Measurements from ENCODE around the gene BMP10.

DNA sequence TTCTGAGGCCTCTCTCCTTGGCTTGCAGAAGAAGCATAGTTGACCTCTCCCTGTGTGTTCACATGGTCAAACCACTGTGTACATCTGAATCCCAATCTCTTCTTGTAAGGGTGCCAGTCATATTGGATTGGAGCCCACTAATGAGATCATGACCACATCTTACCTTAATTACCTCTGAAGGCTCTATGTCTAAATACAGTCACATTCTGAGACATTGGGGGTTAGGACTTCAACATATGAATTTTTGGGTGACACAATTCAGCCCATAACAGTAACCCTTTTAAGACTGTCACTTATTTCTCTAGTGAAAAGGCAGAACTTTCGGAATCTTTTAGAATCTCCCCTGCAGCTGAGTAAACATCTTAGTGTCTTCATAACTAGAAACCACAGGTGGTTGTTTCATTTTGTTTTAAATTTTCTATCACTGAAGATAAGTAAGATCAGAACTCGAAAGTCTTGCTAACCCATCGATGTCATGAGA, 33.3 kb downstream of the BMP10 start:
- TF ChIP-seq, protein P1, sequence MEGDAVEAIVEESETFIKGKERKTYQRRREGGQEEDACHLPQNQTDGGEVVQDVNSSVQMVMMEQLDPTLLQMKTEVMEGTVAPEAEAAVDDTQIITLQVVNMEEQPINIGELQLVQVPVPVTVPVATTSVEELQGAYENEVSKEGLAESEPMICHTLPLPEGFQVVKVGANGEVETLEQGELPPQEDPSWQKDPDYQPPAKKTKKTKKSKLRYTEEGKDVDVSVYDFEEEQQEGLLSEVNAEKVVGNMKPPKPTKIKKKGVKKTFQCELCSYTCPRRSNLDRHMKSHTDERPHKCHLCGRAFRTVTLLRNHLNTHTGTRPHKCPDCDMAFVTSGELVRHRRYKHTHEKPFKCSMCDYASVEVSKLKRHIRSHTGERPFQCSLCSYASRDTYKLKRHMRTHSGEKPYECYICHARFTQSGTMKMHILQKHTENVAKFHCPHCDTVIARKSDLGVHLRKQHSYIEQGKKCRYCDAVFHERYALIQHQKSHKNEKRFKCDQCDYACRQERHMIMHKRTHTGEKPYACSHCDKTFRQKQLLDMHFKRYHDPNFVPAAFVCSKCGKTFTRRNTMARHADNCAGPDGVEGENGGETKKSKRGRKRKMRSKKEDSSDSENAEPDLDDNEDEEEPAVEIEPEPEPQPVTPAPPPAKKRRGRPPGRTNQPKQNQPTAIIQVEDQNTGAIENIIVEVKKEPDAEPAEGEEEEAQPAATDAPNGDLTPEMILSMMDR (IDR thresholded peaks at IDR 0.05), result no peak
- TF ChIP-seq ZFX (IDR thresholded peaks at IDR 0.05; ENCODE audit: borderline replicate concordance), result no peak

All from 22Rv1 (cell line).